LNCAP (cell line): ENCODE data around the gene CHRNA10.

Experiments
- TF ChIP-seq, protein P1 (sequence below): fragments of 450-650 bp; IDR thresholded peaks from 2 replicates; pipeline ENCODE4 v1.5.1; 2017; ENCODE audit warnings: mild to moderate bottlenecking

Gene CHRNA10

DNA sequence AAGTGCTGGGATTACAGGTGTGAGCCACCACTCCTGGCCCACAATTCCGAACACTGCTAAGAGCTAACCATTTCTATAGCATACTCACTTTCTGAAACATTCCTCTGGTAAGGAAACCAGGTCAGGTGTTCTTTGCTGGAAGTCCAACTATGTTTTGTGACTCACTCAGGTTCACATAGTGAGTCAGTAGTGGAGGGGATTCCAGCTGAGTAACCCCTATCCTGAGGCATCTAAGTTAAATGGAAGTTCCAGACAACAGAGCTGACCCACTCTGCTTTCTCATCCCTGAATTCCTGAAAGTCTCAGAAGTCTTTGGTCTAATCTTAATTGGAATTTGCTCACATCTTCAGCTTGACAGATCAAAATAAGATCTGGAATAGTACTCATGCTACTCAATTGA is 3.0 kb upstream of the CHRNA10 start:
- TF ChIP-seq, protein P1, sequence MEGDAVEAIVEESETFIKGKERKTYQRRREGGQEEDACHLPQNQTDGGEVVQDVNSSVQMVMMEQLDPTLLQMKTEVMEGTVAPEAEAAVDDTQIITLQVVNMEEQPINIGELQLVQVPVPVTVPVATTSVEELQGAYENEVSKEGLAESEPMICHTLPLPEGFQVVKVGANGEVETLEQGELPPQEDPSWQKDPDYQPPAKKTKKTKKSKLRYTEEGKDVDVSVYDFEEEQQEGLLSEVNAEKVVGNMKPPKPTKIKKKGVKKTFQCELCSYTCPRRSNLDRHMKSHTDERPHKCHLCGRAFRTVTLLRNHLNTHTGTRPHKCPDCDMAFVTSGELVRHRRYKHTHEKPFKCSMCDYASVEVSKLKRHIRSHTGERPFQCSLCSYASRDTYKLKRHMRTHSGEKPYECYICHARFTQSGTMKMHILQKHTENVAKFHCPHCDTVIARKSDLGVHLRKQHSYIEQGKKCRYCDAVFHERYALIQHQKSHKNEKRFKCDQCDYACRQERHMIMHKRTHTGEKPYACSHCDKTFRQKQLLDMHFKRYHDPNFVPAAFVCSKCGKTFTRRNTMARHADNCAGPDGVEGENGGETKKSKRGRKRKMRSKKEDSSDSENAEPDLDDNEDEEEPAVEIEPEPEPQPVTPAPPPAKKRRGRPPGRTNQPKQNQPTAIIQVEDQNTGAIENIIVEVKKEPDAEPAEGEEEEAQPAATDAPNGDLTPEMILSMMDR = no peak

DNA sequence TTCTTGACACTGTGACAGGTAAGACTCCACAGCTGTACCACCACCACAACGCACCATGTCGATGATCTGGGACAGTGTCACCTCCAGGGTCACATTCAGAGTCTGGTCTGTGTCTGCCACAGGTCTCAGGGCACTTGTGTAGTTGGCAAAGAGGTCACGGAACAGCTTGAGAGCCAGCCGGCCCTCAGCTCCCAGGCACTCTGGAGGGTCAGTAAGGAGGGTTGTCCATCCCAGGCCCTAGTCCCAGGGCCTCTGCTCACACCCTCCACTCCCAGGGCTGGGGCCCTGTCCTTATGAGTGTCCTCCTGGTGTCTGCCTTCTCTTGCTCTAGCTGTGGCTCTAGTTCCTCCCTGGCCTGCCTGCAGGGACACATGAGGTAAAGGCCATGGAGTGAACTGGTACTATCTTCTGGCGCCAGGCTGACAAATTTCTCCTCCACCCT is 1.4 kb downstream of the CHRNA10 start:
- TF ChIP-seq, protein P1 = no peak

DNA sequence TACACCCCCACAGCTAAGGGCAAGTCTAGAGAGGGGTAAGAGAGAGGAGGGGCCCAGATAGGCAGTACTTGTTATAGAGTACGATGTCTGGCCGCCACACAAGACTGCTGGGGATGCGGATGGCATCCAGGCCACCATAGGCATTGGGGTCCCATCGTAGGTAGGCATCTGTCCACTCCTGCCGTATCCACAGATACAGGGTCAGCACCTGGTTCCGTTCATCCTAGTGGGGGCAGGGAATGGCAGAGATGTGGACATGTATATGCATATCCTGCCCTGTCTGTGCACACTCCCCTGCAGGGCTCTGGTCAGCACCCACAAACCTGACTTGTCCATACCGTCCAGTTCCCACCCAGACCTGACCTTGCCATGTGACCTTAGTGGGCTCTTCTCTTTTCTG is 2.1 kb downstream of the CHRNA10 start:
- TF ChIP-seq, protein P1 = no peak

DNA sequence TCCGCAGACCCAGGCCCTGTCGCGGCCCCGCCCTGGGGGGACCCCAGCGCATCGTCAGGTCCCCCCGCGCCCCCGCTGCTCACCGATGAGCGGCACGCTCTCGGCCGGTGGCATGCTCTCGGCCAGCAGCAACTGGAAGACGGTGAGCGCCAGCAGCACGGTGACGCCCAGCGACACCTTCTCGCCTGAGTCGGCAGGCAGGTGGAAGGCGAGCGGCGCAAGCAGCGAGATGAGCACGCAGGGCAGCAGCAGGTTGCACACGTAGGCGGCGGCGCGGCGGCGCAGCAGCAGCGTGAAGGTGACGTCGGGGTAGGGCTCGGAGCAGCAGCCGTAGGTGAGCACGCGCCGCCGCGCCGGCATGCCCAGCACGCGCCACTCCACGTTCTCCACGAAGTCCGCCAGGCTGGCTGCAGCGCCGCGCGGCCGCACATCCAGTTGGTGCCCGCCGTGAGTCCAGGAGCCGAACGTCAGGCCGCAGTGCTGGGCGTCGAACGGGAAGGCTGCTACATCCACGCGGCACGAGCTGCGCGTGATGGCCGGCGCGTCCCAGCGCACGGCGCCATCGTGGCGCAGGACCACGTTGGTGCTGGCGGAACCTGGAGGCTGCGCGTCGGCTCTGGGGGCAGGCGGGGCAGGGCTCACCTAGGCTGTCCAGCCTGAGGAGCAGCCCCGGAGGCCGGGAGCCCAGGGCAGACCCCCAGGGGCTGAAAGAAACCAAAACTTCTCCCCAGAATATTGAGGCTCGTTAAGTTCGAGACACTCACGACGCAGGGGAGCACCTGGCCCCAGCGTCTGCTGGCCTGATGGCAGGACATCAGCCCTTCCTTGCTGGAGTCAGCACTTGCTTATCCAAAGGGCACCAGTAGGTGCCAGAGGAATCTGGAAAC is 3.8 kb downstream of the CHRNA10 start:
- TF ChIP-seq, protein P1 = no peak

DNA sequence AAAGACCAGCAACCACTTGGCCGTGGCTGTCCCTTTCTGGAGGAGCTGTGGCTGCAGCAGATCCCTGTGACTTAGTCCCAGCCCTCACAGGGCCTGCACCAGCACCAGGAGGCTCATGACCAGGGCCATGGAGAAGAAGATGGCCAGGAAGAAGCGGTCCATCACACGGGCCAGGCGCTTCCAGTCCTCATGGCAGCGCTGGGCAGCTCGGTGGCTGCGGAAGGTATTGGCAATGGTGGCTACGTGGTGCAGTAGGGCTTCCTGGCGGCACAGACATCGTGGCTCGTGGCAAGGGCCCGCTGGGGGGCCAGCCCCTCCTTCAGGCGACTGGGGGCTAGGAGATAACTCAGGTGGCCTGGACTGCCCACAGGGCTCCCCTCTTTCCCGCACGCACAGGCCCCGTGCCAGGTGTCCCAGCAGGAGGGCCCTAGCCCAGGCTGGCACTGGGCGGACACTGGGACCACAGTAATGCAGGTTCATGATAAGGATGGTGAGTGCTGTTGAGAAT is 5.1 kb downstream of the CHRNA10 start:
- TF ChIP-seq, protein P1 = no peak

DNA sequence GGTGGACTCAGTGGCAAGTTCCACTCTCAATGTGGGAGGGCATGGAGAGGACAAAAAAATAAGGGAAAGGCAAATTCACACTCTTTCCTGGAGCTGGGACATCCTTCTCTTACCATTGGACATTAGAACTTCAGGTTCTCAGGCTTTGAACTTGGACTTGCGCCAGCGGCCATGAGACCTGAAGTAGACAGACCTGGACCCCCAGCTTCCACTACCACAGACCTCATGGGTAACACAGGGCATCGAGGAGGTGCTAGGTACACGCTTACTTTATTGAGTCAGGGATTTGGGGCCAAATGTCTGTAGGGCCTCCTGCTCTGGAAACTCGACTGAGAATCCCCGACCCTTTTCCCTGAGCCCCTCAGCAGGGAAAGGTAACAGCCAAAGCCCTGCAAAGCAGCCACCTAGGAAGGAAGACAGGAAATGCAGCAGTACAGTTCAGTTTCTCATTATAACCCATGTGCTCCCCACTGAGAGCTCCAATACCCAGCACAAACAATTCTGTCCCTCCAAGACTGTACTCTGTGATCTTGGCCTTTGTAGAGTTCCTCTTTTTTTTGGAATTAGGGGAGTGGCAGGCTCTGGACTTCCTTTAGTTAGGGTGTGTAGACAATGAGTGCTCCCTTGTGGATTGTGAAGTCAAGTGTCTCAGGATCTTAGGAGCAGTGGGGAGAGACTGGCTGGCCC is 5.7 kb downstream of the CHRNA10 start:
- TF ChIP-seq, protein P1 = no peak

DNA sequence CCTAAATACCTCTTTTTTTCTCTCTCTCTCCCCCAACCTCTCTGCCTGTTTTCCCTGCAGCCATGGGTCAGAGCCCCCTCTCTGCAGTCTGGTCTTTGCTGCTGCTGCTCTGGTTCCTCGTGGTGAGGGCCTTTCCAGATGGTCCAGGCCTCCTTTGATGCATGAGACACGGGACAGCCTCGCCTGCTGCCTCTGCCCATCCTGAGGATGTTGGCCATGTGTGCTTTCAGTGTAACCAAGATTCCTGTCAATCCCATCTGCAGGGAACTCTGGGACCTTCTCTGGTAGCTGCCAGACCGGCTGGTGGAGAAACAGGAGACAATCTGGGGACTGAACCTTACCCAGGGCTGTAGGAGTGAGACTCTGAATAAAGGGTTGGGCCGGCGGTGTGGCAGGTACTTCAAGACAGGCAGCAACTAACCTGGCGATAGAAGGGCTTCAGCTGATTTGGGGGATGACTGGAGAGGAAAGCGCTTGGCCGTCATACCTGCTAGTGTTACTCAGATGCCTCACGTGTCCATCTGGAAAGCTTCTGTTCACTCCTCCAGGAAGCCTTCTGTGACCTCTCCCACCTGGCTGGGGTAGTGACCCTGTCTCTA is 7.1 kb downstream of the CHRNA10 start:
- TF ChIP-seq, protein P1 = no peak
